HepG2 (cell line): Measurements from ENCODE around the gene RPS2. TPM values are rescaled to one million over a fixed set of nuclear protein-coding genes. Genes with fewer than 3 reads are reported as not detected.
A peak's percentile ranks its signal among the peaks of the same experiment; 100 is the strongest.

Source experiments
- AGO1 ChIP-seq: fragments of 200-400 bp; formaldehyde crosslinking; IDR thresholded peaks from 2 replicates; pipeline ENCODE4 v1.6.1; 2017; ENCODE audit warnings: mild to moderate bottlenecking, low read depth, low read length, moderate library complexity; ENCODE audit not compliant: poor library complexity, severe bottlenecking
- FOXJ3 ChIP-seq: sonication (generic); formaldehyde crosslinking; IDR thresholded peaks from 2 replicates; pipeline ENCODE4 v1.4.0; 2020; ENCODE audit warnings: missing genetic modification reagents, mild to moderate bottlenecking, borderline replicate concordance
- KLF12 ChIP-seq: sonication (generic); formaldehyde crosslinking; IDR thresholded peaks from 2 replicates; pipeline ENCODE4 v1.4.0; 2020; ENCODE audit warnings: missing genetic modification reagents, borderline replicate concordance
- MAFF ChIP-seq: IDR thresholded peaks from 2 replicates; pipeline ENCODE4 v1.6.1; 2011; ENCODE audit warnings: low read depth, low read length, improper control_type of control experiment
- MAZ ChIP-seq, 2 experiments: sonication (generic) in 1 of 2; formaldehyde crosslinking in 1 of 2; IDR thresholded peaks; 2 replicates each; pipeline versions ENCODE4 v1.5.0 to v1.6.1; 2012 to 2020; ENCODE audit warnings: low read depth in 2 of 2, mild to moderate bottlenecking in 2 of 2, borderline replicate concordance in 1 of 2, improper control_type of control experiment in 1 of 2, low read length in 1 of 2, missing genetic modification reagents in 1 of 2, moderate library complexity in 1 of 2
- MED13 ChIP-seq: sonication (generic); formaldehyde crosslinking; IDR thresholded peaks from 2 replicates; pipeline ENCODE4 v1.5.0; 2020; ENCODE audit warnings: missing genetic modification reagents
- RXRA ChIP-seq: sonication (generic); formaldehyde crosslinking; IDR thresholded peaks from 2 replicates; pipeline ENCODE4 v1.5.1; 2020; ENCODE audit warnings: missing genetic modification reagents
- TEAD3 ChIP-seq: optimal IDR thresholded peaks from 2 replicates; pipeline ENCODE3; 2016; ENCODE audit warnings: borderline replicate concordance
- TOPORS ChIP-seq: sonication (generic); formaldehyde crosslinking; IDR thresholded peaks from 2 replicates; pipeline ENCODE4 v1.8.0; 2023; ENCODE audit warnings: mild to moderate bottlenecking, missing genetic modification reagents
- ZBTB4 ChIP-seq: sonication (generic); formaldehyde crosslinking; IDR thresholded peaks from 2 replicates; pipeline ENCODE4 v1.4.0; 2020; ENCODE audit warnings: missing genetic modification reagents, mild to moderate bottlenecking, borderline replicate concordance
- ZSCAN5A ChIP-seq: sonication (generic); formaldehyde crosslinking; IDR thresholded peaks from 2 replicates; pipeline ENCODE4 v1.8.0; 2022; ENCODE audit warnings: mild to moderate bottlenecking, missing genetic modification reagents, borderline replicate concordance
- polyA plus RNA-seq, 8 experiments: library from polyadenylated mRNA; depleted of rRNA in 3 of 8; stranded (reverse) in 7 of 8; unstranded in 1 of 8; fragments of >200 nt; fragmentation: Illumina TruSeq in 4 of 8; extraction: Trizol in 4 of 8; gene quantifications; 2 replicates each; pipeline versions ENCODE4 v1.2.1 to v1.2.3, GENCODE V29; 2011 to 2016; ENCODE audit warnings: low read depth in 4 of 8, missing spikeins in 1 of 8, mixed read lengths in 1 of 8; ENCODE audit not compliant: insufficient read depth in 1 of 8
- total RNA-seq, 5 experiments: library from RNA; depleted of rRNA; stranded (reverse); fragments of >200 nt; fragmentation: Illumina TruSeq; extraction: Trizol; gene quantifications; 2 replicates each; pipeline ENCODE4 v1.2.3, GENCODE V29; 2016; ENCODE audit warnings: low read depth in 1 of 5
- TF ChIP-seq, protein P1 (sequence below): sonication (generic); formaldehyde crosslinking; IDR thresholded peaks from one replicate; pipeline ENCODE4 v1.5.1; 2020; ENCODE audit warnings: mild to moderate bottlenecking, missing genetic modification reagents; ENCODE audit errors: not compliant biosample characterization
- TF ChIP-seq, protein P2 (sequence below): IDR thresholded peaks from 2 replicates; pipeline ENCODE4 v1.6.1; 2016; ENCODE audit warnings: mild to moderate bottlenecking, missing biosample characterization, missing genetic modification reagents

Gene RPS2
- total and polyA plus RNA-seq, 2 of the 13 experiments (the other 11 are each of a cell fraction or from before 2014, with no cell fraction given), result 1,908 to 4,514 TPM

- TF ChIP-seq AGO1 (no peak), MED13 (CRISPR knock-in tag) (no peak), KLF12 (CRISPR knock-in tag) (peak; percentile 83; the same call in 1 of the 2 replicates), TEAD3 (CRISPR knock-in tag) (no peak), ZSCAN5A (CRISPR knock-in tag) (0 out of 2 replicates have a peak, but pooled peaks have one; percentile 32), MAZ (IDR thresholded peaks at IDR 0.05; ENCODE audit: borderline replicate concordance, low read depth, low read length) (no peak), MAZ (CRISPR knock-in tag; IDR thresholded peaks at IDR 0.05; ENCODE audit: low read depth) (peak; percentile 94), MAFF (no peak), TOPORS (CRISPR knock-in tag) (peak; percentile 97), ZBTB4 (peak; percentile 37; the same call in 1 of the 2 replicates), FOXJ3 (no peak), RXRA (CRISPR knock-in tag) (no peak)
- TF ChIP-seq, protein P1, sequence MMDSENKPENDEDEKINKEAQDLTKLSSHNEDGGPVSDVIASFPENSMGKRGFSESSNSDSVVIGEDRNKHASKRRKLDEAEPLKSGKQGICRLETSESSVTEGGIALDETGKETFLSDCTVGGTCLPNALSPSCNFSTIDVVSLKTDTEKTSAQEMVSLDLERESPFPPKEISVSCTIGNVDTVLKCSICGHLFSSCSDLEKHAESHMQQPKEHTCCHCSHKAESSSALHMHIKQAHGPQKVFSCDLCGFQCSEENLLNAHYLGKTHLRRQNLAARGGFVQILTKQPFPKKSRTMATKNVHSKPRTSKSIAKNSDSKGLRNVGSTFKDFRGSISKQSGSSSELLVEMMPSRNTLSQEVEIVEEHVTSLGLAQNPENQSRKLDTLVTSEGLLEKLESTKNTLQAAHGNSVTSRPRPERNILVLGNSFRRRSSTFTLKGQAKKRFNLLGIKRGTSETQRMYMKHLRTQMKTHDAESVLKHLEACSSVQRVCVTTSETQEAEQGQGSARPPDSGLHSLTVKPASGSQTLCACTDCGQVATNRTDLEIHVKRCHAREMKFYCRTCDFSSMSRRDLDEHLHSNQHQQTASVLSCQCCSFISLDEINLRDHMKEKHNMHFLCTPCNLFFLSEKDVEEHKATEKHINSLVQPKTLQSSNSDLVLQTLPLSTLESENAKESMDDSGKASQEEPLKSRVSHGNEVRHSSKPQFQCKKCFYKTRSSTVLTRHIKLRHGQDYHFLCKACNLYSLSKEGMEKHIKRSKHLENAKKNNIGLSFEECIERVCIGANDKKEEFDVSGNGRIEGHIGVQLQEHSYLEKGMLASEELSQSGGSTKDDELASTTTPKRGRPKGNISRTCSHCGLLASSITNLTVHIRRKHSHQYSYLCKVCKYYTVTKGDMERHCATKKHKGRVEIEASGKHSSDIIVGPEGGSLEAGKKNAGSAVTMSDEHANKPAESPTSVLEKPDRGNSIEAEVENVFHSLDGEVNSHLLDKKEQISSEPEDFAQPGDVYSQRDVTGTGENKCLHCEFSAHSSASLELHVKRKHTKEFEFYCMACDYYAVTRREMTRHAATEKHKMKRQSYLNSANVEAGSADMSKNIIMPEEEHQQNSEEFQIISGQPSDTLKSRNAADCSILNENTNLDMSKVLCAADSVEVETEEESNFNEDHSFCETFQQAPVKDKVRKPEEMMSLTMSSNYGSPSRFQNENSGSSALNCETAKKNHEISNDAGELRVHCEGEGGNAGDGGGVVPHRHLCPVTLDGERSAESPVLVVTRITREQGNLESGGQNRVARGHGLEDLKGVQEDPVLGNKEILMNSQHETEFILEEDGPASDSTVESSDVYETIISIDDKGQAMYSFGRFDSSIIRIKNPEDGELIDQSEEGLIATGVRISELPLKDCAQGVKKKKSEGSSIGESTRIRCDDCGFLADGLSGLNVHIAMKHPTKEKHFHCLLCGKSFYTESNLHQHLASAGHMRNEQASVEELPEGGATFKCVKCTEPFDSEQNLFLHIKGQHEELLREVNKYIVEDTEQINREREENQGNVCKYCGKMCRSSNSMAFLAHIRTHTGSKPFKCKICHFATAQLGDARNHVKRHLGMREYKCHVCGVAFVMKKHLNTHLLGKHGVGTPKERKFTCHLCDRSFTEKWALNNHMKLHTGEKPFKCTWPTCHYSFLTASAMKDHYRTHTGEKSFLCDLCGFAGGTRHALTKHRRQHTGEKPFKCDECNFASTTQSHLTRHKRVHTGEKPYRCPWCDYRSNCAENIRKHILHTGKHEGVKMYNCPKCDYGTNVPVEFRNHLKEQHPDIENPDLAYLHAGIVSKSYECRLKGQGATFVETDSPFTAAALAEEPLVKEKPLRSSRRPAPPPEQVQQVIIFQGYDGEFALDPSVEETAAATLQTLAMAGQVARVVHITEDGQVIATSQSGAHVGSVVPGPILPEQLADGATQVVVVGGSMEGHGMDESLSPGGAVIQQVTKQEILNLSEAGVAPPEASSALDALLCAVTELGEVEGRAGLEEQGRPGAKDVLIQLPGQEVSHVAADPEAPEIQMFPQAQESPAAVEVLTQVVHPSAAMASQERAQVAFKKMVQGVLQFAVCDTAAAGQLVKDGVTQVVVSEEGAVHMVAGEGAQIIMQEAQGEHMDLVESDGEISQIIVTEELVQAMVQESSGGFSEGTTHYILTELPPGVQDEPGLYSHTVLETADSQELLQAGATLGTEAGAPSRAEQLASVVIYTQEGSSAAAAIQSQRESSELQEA (CRISPR knock-in tag), result no peak
- TF ChIP-seq, protein P2, sequence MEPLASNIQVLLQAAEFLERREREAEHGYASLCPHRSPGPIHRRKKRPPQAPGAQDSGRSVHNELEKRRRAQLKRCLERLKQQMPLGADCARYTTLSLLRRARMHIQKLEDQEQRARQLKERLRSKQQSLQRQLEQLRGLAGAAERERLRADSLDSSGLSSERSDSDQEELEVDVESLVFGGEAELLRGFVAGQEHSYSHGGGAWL (CRISPR knock-in tag), result peak; percentile 49; the same call in 1 of the 2 replicates
Measured at GRCh38 chr16:1929578-1930337, 34.9 kb downstream of the RPS2 start (continued).
